K562 (cell line): ENCODE results near the gene SIDT2. TPM values are rescaled to one million over a fixed set of nuclear protein-coding genes. Genes with fewer than 3 reads are reported as not detected.

ENCODE experiments used
- CBX3 ChIP-seq, 2 experiments: IDR thresholded peaks; 1 replicate in 1 of 2; 2 replicates in 1 of 2; pipeline ENCODE4 v1.6.1; 2012; ENCODE audit warnings: inconsistent platforms in 2 of 2, low read length in 2 of 2, borderline replicate concordance in 1 of 2, control low read depth in 1 of 2
- CC2D1A ChIP-seq: fragments of 450-650 bp; IDR thresholded peaks from 2 replicates; pipeline ENCODE4 v1.6.1; 2017; ENCODE audit warnings: mild to moderate bottlenecking
- CCAR2 ChIP-seq: fragments of 200-400 bp; formaldehyde crosslinking; IDR thresholded peaks from 2 replicates; pipeline ENCODE4 v1.6.1; 2017; ENCODE audit warnings: mild to moderate bottlenecking, low read depth, low read length
- CHD4 ChIP-seq: fragments of 200-600 bp; sonication (generic); IDR thresholded peaks from 3 replicates; pipeline ENCODE4 v1.6.1; 2012; ENCODE audit warnings: low read depth, mild to moderate bottlenecking, mixed read lengths, low read length, inconsistent platforms; ENCODE audit not compliant: insufficient read depth, insufficient replicate concordance, poor library complexity, severe bottlenecking
- E4F1 ChIP-seq: fragments of 250-450 bp; sonication (Bioruptor Pico); IDR thresholded peaks from 2 replicates; pipeline ENCODE4 v1.5.0; 2021; ENCODE audit warnings: mild to moderate bottlenecking, borderline replicate concordance
- FOXJ3 ChIP-seq: sonication (generic); formaldehyde crosslinking; IDR thresholded peaks from 2 replicates; pipeline ENCODE4 v1.4.0; 2020; ENCODE audit warnings: mild to moderate bottlenecking, missing genetic modification reagents
- MED1 ChIP-seq: sonication (generic); formaldehyde crosslinking; IDR thresholded peaks from 2 replicates; pipeline ENCODE4 v1.8.1; 2023; ENCODE audit warnings: missing genetic modification reagents, borderline replicate concordance
- RBM17 ChIP-seq: fragments of 200-400 bp; formaldehyde crosslinking; IDR thresholded peaks from 2 replicates; pipeline ENCODE4 v1.6.1; 2017; ENCODE audit warnings: low read depth, mild to moderate bottlenecking, low read length, borderline replicate concordance
- SRSF7 ChIP-seq: fragments of 200-400 bp; formaldehyde crosslinking; optimal IDR thresholded peaks from 2 replicates; pipeline ENCODE3; 2017; ENCODE audit warnings: mild to moderate bottlenecking, low read depth, low read length
- ZNF695 ChIP-seq: fragments of 450-650 bp; formaldehyde crosslinking; IDR thresholded peaks from 2 replicates; pipeline ENCODE4 v1.4.0; 2020; ENCODE audit warnings: mild to moderate bottlenecking, moderate library complexity
- ZNF76 ChIP-seq: fragments of 250-450 bp; sonication (Bioruptor Pico); IDR thresholded peaks from 2 replicates; pipeline ENCODE4 v1.4.0; 2020; ENCODE audit warnings: mild to moderate bottlenecking, moderate library complexity, borderline replicate concordance
- polyA plus RNA-seq, 8 experiments: library from polyadenylated mRNA; depleted of rRNA in 4 of 8; stranded (reverse) in 5 of 8; unstranded in 3 of 8; fragments of >200 nt; fragmentation: Nextera tagmentation in 2 of 8; fragmentation: Illumina TruSeq in 1 of 8; extraction: Ambion mirVana in 2 of 8; extraction: Trizol in 1 of 8; gene quantifications; 2 replicates each; pipeline versions ENCODE4 v1.2.1 to v1.2.3, GENCODE V29; 2011 to 2014; ENCODE audit warnings: inconsistent platforms in 1 of 8, missing spikeins in 1 of 8
- total RNA-seq, 7 experiments: library from RNA; depleted of rRNA in 6 of 7; stranded (reverse); fragments of >200 nt in 6 of 7; fragmentation: Illumina TruSeq in 2 of 7; extraction: Trizol in 2 of 7; gene quantifications; 2 replicates each; pipeline versions ENCODE4 v1.2.1 to v1.2.3, GENCODE V29; 2011 to 2021; ENCODE audit warnings: low replicate concordance in 1 of 7
- TF ChIP-seq, protein P1 (sequence below): fragments of 450-650 bp; IDR thresholded peaks from 2 replicates; pipeline ENCODE4 v1.6.1; 2016; ENCODE audit warnings: mild to moderate bottlenecking, moderate library complexity

The SIDT2 gene
- total and polyA plus RNA-seq, 9 of the 15 experiments (the other 6 are each of a cell fraction or from before 2014, with no cell fraction given) = 2.4 to 20.2 (median 6.5) TPM

DNA sequence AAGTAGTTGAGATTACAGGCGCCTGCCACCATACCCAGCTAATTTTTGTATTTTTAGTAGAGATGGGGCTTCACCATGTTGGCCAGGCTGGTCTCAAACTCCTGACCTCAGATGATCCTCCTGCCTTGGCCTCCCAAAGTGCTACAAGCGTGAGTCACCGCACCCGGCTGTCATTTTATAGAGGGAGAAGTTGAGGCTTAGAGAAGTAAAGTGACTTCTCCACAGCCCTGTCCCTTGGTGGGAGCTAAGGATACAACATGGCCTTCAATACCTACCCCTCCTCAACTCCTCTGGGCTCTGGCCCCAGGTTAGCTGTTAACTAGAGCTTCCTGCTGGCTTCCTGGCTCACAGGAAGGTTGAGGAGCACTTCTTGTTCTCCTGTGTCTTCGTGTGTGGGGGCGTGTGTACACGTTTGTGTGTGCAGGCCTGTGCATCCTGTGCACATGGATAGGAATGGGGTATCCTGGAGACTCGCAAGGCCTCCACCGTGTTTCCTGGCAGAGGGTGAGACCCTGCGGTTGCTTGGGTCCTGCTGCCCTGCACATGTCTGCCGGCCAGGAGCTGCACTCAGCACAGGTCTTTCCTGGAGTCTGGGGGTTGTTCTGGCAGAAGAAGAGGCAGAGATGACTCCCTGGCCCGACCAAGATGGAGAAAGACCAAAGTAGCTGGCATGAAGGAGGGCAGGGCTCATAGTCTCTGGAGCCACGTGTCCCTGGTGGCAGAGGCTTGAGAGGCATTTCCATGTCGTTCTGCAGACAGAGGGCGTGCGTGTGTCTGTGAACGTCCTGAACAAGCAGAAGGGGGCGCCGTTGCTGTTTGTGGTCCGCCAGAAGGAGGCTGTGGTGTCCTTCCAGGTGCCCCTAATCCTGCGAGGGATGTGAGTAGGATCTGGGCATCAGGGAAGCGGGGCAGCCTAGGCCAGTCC, 2.4 kb downstream of the SIDT2 start (continued):
- TF ChIP-seq RBM17 = no peak
- TF ChIP-seq MED1 (CRISPR knock-in tag) = no peak
- no peak; the same call in 1 of the 2 replicates for TF ChIP-seq CC2D1A
- TF ChIP-seq SRSF7 = no peak
- TF ChIP-seq ZNF76 (CRISPR knock-in tag) = no peak
- no peak for TF ChIP-seq CCAR2
- TF ChIP-seq, protein P1, sequence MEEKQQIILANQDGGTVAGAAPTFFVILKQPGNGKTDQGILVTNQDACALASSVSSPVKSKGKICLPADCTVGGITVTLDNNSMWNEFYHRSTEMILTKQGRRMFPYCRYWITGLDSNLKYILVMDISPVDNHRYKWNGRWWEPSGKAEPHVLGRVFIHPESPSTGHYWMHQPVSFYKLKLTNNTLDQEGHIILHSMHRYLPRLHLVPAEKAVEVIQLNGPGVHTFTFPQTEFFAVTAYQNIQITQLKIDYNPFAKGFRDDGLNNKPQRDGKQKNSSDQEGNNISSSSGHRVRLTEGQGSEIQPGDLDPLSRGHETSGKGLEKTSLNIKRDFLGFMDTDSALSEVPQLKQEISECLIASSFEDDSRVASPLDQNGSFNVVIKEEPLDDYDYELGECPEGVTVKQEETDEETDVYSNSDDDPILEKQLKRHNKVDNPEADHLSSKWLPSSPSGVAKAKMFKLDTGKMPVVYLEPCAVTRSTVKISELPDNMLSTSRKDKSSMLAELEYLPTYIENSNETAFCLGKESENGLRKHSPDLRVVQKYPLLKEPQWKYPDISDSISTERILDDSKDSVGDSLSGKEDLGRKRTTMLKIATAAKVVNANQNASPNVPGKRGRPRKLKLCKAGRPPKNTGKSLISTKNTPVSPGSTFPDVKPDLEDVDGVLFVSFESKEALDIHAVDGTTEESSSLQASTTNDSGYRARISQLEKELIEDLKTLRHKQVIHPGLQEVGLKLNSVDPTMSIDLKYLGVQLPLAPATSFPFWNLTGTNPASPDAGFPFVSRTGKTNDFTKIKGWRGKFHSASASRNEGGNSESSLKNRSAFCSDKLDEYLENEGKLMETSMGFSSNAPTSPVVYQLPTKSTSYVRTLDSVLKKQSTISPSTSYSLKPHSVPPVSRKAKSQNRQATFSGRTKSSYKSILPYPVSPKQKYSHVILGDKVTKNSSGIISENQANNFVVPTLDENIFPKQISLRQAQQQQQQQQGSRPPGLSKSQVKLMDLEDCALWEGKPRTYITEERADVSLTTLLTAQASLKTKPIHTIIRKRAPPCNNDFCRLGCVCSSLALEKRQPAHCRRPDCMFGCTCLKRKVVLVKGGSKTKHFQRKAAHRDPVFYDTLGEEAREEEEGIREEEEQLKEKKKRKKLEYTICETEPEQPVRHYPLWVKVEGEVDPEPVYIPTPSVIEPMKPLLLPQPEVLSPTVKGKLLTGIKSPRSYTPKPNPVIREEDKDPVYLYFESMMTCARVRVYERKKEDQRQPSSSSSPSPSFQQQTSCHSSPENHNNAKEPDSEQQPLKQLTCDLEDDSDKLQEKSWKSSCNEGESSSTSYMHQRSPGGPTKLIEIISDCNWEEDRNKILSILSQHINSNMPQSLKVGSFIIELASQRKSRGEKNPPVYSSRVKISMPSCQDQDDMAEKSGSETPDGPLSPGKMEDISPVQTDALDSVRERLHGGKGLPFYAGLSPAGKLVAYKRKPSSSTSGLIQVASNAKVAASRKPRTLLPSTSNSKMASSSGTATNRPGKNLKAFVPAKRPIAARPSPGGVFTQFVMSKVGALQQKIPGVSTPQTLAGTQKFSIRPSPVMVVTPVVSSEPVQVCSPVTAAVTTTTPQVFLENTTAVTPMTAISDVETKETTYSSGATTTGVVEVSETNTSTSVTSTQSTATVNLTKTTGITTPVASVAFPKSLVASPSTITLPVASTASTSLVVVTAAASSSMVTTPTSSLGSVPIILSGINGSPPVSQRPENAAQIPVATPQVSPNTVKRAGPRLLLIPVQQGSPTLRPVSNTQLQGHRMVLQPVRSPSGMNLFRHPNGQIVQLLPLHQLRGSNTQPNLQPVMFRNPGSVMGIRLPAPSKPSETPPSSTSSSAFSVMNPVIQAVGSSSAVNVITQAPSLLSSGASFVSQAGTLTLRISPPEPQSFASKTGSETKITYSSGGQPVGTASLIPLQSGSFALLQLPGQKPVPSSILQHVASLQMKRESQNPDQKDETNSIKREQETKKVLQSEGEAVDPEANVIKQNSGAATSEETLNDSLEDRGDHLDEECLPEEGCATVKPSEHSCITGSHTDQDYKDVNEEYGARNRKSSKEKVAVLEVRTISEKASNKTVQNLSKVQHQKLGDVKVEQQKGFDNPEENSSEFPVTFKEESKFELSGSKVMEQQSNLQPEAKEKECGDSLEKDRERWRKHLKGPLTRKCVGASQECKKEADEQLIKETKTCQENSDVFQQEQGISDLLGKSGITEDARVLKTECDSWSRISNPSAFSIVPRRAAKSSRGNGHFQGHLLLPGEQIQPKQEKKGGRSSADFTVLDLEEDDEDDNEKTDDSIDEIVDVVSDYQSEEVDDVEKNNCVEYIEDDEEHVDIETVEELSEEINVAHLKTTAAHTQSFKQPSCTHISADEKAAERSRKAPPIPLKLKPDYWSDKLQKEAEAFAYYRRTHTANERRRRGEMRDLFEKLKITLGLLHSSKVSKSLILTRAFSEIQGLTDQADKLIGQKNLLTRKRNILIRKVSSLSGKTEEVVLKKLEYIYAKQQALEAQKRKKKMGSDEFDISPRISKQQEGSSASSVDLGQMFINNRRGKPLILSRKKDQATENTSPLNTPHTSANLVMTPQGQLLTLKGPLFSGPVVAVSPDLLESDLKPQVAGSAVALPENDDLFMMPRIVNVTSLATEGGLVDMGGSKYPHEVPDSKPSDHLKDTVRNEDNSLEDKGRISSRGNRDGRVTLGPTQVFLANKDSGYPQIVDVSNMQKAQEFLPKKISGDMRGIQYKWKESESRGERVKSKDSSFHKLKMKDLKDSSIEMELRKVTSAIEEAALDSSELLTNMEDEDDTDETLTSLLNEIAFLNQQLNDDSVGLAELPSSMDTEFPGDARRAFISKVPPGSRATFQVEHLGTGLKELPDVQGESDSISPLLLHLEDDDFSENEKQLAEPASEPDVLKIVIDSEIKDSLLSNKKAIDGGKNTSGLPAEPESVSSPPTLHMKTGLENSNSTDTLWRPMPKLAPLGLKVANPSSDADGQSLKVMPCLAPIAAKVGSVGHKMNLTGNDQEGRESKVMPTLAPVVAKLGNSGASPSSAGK = peak; percentile 87
- no peak for TF ChIP-seq E4F1 (CRISPR knock-in tag)
- TF ChIP-seq CBX3 (IDR thresholded peaks at IDR 0.05; ENCODE audit: borderline replicate concordance in 1 of 2, low read length in 2 of 2) = peak in 1 of 2 experiments; percentile 85; a peak in 1 of 3 replicates
- TF ChIP-seq FOXJ3 = no peak
- no peak for TF ChIP-seq CHD4
- 0 out of 2 replicates have a peak, but pooled peaks have one; percentile 30 for TF ChIP-seq ZNF695 (CRISPR knock-in tag)
